Astrocyte of the cerebellum (primary cell): ENCODE data around the gene ANKRD44.
"Not testable (repeated sequence)": the region's sequence is repeated elsewhere in the genome, so short reads cannot be mapped to it uniquely, and the experiment has no call there.

ENCODE experiments used
- DNase-seq: peaks from one replicate; pipeline ENCODE4 v3.0.0-alpha.2; 2011; ENCODE audit warnings: low read depth
- H3K4me3 ChIP-seq: 2 replicates; pipeline ENCODE4 v1.5.1; 2011; ENCODE audit warnings: mild to moderate bottlenecking, low read depth, low read length, moderate library complexity
- CTCF ChIP-seq: IDR thresholded peaks from 2 replicates; pipeline ENCODE4 v1.5.1; 2012; ENCODE audit warnings: low read length, low read depth, moderate library complexity, mild to moderate bottlenecking; ENCODE audit errors: missing control alignments
- in situ Hi-C: cut with HindIII; loops from 2 replicates; pipeline ENCODE4 v1.10.0; 2017; ENCODE audit warnings: low sequenced_read_pairs

Gene ANKRD44

GRCh38 chr2:197011801-197012641, 298.6 kb downstream of the ANKRD44 start:
- in situ Hi-C loops, result no loop called here
- TF ChIP-seq CTCF, result peak; percentile 87
- peak; percentile 31 for DNase-seq
- no peak overlapping the region for H3K4me3 ChIP-seq

GRCh38 chr2:197011021-197011417, 299.6 kb downstream of the ANKRD44 start:
- TF ChIP-seq CTCF, result no peak
- H3K4me3 ChIP-seq, result no peak overlapping the region
- in situ Hi-C loops, result no loop called here
- DNase-seq, result no peak

- no peak overlapping the region for H3K4me3 ChIP-seq
- peak; percentile 44 for DNase-seq
- no peak for TF ChIP-seq CTCF
- in situ Hi-C loops, result no loop called here
These were observed 300.2 kb downstream of the ANKRD44 start for GRCh38 chr2:197010200-197011020.

GRCh38 chr2:197008741-197009341, 301.7 kb downstream of the ANKRD44 start:
- H3K4me3 ChIP-seq, DNase-seq, in situ Hi-C loops: not testable (repeated sequence)

GRCh38 chr2:197007716-197008628, 302.6 kb downstream of the ANKRD44 start:
- no peak for TF ChIP-seq CTCF
- DNase-seq, result no peak
- in situ Hi-C loops, result no loop called here
- no peak overlapping the region for H3K4me3 ChIP-seq

GRCh38 chr2:197001921-197002320, 308.7 kb downstream of the ANKRD44 start:
- DNase-seq, result no peak
- in situ Hi-C loops, result no loop called here
- no peak overlapping the region for H3K4me3 ChIP-seq
- TF ChIP-seq CTCF, result no peak
